GM12891 (cell line): ENCODE measurements around the gene RBM20.

Source experiments
- DNase-seq: peaks from one replicate; pipeline ENCODE4 v3.0.0; 2011; ENCODE audit warnings: low spot score; ENCODE audit not compliant: insufficient read length
- FAIRE-seq: peaks from 2 replicates; lab custom pipeline; 2011; peaks lifted over from hg19 to GRCh38; lab: Jason Lieb, UNC
- PAX5 ChIP-seq: IDR thresholded peaks from 2 replicates; pipeline ENCODE4 v1.6.1; 2011; ENCODE audit warnings: low read length, moderate library complexity, mild to moderate bottlenecking; ENCODE audit not compliant: insufficient read depth, severe bottlenecking
- POLR2A ChIP-seq: IDR thresholded peaks from 2 replicates; pipeline ENCODE4 v1.6.1; 2011; ENCODE audit warnings: low read depth, low read length, control low read depth
- POLR2AphosphoS5 ChIP-seq: IDR thresholded peaks from 2 replicates; pipeline ENCODE4 v1.6.1; 2011; ENCODE audit warnings: low read depth, low read length, control low read depth
- POU2F2 ChIP-seq: IDR thresholded peaks from 2 replicates; pipeline ENCODE4 v1.6.1; 2011; ENCODE audit warnings: low read depth, mild to moderate bottlenecking, control low read depth, low read length, moderate library complexity
- SPI1 ChIP-seq: IDR thresholded peaks from 2 replicates; pipeline ENCODE4 v1.6.1; 2011; ENCODE audit warnings: low read depth, low read length, control low read depth
- TAF1 ChIP-seq: IDR thresholded peaks from 2 replicates; pipeline ENCODE4 v1.6.1; 2011; ENCODE audit warnings: low read depth, low read length, control low read depth

RBM20 gene

DNA sequence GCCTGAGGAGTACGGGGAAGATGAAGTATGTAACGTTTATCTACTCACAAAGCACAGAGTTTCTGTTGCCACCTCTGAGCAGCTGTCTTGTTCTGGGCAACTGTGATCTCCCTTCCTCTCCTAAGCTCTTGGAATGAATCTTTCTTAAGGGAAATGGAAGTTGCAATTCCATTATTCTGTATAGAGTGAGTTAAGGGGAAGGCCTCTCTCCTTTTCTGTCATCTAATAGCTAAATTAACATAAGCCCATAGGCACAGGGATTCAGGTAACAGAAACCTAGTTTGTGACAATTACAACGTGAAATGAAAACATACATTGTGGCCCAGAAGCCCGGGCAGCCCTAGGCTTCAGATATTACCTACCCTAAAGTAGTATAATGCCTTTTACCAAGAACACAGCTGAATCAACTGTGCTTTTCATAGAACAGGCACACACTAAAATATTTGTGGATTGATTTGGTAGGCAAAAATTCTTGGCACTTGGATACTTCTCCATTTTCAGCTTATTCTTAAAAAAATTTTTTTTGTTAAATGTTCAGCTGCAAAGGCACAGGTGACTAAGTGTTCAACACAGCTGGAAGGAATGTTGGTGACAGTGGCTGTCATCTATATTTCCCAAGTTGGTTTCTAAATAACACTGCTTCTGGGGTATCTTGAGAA is 223.8 kb downstream of the RBM20 start:
- FAIRE-seq: no peak
- DNase-seq: no peak
- TF ChIP-seq TAF1: no peak
- no peak for TF ChIP-seq POLR2AphosphoS5
- no peak; the same call in 1 of the 2 replicates for TF ChIP-seq POLR2A
- no peak for TF ChIP-seq POU2F2
- no peak for TF ChIP-seq SPI1
- no peak for TF ChIP-seq PAX5

DNA sequence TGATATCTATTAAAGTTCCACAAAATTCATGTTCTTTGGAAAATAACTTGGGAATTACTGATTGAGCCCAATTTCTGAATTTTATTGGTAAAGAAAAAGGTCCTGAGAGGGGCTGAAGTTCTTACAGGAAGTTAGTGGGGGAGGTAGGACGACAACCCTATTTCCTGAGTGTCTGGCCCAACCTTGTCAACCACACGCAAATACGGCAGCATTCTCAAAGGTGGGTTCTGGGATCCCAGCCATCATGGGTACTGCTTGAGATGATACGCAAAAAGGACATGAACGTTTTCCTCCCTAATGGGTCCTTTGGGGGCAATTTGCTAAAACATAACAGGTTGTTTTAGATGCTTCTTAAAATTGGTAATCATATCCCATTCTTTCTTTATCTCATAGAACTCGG is 224.8 kb downstream of the RBM20 start:
- FAIRE-seq (peak; percentile 72), DNase-seq (no peak)
- TF ChIP-seq POLR2AphosphoS5: no peak
- no peak for TF ChIP-seq SPI1

DNA sequence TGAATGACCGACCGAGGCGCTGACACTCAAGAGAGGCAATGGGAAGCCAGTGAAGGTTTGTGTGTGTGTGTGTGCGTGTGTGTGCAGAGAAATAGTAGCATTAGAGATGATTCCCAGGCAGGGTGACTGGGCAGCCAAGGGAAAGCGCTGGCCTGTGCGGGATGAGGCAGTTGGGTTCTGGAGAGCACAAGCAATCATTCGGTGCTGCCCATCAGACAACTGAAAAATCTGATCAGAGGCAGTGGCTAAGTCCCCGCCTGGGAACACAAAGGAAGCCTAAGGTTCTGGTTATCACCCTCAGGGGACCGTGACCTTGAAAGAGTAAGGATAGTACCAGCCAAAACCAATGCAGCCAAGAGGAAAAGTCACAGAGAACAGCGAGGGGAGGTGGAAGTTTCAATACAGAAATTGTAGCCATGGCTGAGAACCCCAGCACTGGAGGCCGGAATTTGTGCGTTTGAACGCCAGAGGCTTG is 226.7 kb downstream of the RBM20 start:
- DNase-seq (no peak), FAIRE-seq (peak; percentile 68)

DNA sequence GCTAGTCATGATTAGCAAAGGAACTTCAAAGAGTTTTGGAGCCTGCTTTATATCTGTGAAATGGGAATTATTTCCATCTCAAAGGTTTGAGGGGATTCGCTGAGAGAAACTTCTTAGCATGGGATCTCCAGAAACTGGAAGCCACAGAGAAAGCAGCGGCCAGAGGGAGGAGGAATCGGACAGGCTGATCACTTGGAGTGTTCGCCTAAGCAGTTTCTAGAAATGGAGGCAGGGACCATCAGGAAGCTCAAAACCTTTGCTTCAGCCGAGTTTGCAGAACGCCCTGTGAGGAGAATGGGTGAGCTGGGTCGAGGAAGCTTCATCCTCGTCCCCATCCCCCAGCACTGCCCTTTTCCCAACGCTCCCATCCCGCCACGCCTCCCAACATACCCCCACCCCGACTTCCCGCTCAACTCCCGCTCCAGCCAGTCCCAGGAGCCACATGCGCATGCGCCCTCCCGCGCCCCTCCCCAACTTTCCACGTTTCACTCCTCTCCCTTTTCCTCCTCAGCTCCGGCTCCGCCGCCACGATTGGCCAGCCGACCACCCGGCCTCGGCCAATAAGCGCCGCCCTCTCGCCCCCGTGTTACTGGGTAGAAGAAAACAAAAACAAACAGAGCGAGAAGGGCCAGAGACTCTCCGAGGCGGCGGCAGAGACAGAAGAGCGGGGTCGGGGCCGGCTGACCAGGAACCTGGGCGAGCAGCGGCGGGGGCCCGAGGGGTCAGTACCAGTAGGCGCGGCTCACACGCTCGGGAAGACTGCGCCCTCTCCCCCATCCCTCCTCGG is 227.4 kb downstream of the RBM20 start, which contains the start of gene PDCD4:
Gene PDCD4, plus strand, starts transcription at position 631 of the 787 bp plus-strand sequence. CDS start 4,100 bp downstream, outside the sequence.
- peak; percentile 97 for FAIRE-seq
- TF ChIP-seq PAX5 (no peak), POLR2A (peak; percentile 77), POU2F2 (no peak), TAF1 (peak; percentile 55; the same call in 1 of the 2 replicates), POLR2AphosphoS5 (0 out of 2 replicates have a peak, but pooled peaks have one; percentile 64), SPI1 (no peak)

More for the DNA sequence above, 226.7 kb downstream of the RBM20 start:
- TF ChIP-seq POU2F2 (no peak), TAF1 (no peak), POLR2A (no peak), SPI1 (no peak), POLR2AphosphoS5 (no peak), PAX5 (no peak)

DNA sequence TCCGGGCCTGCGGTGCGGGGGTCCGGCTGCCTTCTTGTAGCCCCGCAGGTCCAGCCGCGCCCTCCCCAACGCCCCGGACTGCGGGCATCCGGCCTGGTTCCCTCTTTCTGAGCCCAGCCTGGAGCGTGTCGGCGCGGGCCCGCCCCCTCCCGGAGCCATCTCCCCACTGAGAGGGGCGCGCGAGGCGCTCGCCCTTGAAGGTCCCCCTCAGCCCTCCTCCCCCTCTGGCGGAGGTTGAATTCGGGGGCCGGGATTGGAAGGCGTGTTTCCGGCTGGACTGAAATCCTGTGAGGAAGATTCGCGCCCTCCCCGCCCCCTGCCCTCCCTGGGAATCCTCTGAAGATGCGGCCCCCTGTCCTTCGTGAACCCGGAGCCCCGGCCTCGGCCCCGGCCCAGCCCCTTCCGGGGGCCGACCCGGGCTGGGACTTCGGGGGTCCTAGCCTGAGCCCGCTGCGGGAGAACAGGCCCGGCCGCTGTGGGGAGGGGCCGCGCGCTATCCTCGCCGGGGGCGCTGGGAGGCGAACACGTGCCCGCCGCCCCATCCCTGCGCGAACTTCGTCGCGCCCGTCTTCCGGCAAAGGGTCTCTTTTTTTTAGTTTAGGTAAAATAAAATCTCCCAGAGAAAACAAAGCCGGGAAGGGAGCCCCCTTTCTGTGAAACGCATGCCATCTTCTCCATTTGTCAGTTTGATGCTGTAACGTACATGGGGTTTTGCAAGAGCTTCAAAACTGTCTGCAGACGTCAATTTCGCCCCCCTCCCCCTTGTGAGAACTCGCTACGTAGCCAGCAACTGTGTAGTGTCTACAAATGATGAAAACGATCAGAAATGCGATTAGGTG is 228.2 kb downstream of the RBM20 start:
- FAIRE-seq (peak; percentile 78), DNase-seq (no peak)
- TF ChIP-seq POU2F2: 0 out of 2 replicates have a peak, but pooled peaks have one; percentile 25
- TF ChIP-seq POLR2A: peak; percentile 14
- TF ChIP-seq POLR2AphosphoS5: no peak; the same call in none of the 2 replicates
- TF ChIP-seq TAF1: no peak

More for the DNA sequence above, 227.4 kb downstream of the RBM20 start, which contains the start of gene PDCD4:
- peak; percentile 58 for DNase-seq

DNA sequence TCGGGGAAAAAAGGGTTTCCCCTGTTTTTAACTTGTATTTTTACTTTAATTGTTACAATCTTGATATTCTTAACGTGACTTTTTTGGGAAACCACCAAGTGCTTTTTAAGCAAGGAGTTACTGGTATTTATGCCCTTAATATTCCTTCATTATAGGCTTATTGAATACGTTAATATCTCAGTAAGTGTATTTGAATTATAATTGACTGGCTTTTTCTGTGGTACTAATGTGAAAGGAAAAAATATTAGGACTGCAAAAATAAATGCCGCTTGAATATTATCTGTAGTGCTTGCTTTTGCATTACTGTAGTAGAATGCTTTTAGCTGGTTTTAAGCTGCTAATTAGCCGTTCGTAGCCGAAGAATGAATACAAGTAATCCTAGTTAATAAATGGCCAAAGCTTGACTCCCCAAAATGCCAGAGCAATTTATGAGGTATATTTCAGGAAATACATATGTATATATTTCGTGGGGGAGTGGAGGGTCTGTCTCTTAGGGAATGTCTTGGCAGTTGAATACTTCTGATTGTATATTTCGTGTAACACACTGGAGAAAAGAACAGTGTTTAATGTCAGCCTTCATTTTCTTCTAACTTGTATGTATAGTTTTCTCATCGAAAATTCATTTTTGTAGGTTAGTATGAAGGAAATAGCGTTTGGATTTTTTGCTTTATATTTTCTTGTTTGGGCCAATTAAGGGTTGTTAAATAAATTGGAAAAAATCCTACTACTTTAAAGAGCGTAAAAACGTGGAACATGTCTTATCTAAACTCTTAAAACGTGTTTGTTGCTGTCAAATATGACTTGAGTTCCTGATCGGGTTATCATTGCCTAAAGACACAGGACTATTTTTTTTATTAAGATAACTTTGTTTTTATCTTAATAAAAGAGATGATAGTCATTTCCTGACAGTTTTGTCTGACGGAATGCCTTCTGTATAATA is 229.1 kb downstream of the RBM20 start:
- TF ChIP-seq POLR2A (no peak), POLR2AphosphoS5 (no peak), PAX5 (no peak), POU2F2 (no peak), TAF1 (no peak), SPI1 (no peak)
- DNase-seq (no peak), FAIRE-seq (no peak)

DNA sequence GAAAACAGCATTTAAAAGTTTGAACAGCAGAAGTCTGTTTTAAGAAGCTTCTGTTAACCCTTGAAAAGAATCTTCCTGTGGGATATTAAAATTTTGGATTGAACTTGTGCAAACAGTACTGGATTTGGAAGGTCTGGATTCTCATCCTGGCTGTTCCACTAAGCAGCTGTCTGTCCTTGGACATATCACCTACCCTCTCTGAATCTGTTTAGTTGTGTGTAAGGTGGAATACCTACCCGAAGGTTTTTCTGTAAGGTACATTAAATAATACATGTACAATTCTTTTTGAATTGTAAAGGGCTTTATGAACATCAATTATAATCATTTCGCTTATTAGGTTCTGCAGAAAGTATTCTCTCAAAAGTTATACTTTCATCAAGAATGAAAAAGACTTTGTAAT is 229.8 kb downstream of the RBM20 start:
- FAIRE-seq: peak; percentile 28
- no peak for DNase-seq
- TF ChIP-seq TAF1: no peak
- TF ChIP-seq SPI1: no peak

DNA sequence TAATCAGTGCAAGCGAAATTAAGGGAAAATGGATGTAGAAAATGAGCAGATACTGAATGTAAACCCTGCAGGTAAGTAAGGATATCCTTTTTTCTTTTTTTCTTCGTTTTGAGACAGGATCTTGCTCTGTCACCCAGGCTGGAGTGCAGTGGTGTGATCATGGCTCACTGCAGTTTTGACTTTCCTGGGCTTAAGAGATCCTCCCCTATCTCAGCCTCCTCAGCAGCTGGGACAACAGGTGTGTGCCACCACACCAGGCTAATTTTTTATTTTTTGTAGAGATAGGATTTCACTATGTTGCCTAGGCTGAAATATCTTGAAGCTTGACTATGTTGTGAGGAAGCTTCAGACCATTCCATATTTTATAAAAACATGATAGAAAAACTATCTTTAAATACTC is 231.9 kb downstream of the RBM20 start:
- TF ChIP-seq POLR2AphosphoS5 (no peak), SPI1 (no peak), TAF1 (no peak), POLR2A (no peak), PAX5 (no peak), POU2F2 (no peak)
- no peak for FAIRE-seq
- no peak for DNase-seq

DNA sequence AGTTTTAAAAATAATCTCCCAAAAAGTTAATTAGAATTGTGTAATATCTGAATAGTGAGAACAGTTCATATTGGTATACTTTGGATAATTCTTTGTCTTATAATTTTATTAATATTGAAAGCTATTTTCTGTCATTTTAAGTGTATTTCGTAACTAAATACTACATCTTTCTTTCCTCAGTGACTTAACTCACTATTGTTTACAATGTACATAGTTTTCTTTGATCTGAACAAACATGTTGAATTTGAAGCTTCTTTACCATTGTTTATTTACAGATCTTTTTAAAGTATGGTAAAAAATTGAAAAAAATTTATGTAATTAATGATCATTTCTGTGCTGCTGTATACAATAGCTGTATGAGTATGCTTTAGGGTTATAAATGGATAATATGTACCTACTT is 232.7 kb downstream of the RBM20 start:
- no peak for TF ChIP-seq POU2F2
- TF ChIP-seq POLR2A: no peak
- no peak for TF ChIP-seq SPI1
- TF ChIP-seq PAX5: no peak
- no peak for TF ChIP-seq POLR2AphosphoS5
- no peak for TF ChIP-seq TAF1
- FAIRE-seq: no peak
- no peak for DNase-seq

DNA sequence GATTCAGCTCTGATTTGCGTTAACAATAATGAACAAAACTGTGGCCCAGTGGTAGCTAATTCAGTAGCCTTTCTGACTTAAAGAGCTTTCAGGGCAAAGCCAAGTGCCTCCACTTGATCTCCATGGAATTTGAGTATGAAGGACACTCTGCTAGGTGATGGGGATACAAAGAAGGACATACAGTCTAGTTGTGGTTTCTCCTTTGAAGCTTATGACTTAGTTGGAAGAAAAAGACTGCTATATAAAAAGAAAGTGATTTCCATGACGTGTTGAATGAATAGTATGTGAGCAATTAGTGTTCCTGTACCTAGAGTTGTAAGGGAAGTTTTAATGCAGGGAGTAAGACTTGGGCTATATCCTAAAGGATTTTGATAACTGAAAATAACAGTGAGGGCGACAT is 235.9 kb downstream of the RBM20 start:
- FAIRE-seq (no peak), DNase-seq (no peak)
- TF ChIP-seq SPI1: no peak
